GM12878 (cell line): ENCODE data around the gene CSMD2. TPM values are rescaled to one million over a fixed set of nuclear protein-coding genes. Genes with fewer than 3 reads are reported as not detected.

Experiments
- BACH1 ChIP-seq: fragments of 450-650 bp; IDR thresholded peaks from 2 replicates; pipeline ENCODE4 v1.6.1; 2017; ENCODE audit warnings: mild to moderate bottlenecking, borderline replicate concordance
- BCLAF1 ChIP-seq: fragments of 450-650 bp; IDR thresholded peaks from 2 replicates; pipeline ENCODE4 v1.6.1; 2017; ENCODE audit warnings: antibody characterized with exemption, mild to moderate bottlenecking, moderate library complexity
- CBX5 ChIP-seq: sonication (generic); IDR thresholded peaks from 2 replicates; pipeline ENCODE4 v1.6.1; 2016; ENCODE audit warnings: low read depth, moderate library complexity, mild to moderate bottlenecking, inconsistent platforms
- EED ChIP-seq: sonication (generic); IDR thresholded peaks from 2 replicates; pipeline ENCODE4 v1.6.1; 2016; ENCODE audit warnings: antibody characterized with exemption, low read depth
- HDAC2 ChIP-seq: fragments of 200-600 bp; sonication (generic); IDR thresholded peaks from 2 replicates; pipeline ENCODE4 v1.6.1; 2017
- JUNB ChIP-seq: IDR thresholded peaks from 2 replicates; pipeline ENCODE4 v1.6.1; 2016; ENCODE audit warnings: antibody characterized with exemption, mild to moderate bottlenecking
- KAT2A ChIP-seq: conservative IDR thresholded peaks from 2 replicates; pipeline ENCODE4 v1.6.1; 2011; ENCODE audit warnings: low read depth, low read length; ENCODE audit not compliant: control insufficient read depth
- NR2F1 ChIP-seq: fragments of 450-650 bp; conservative IDR thresholded peaks from 2 replicates; pipeline ENCODE4 v1.6.1; 2017; ENCODE audit warnings: mild to moderate bottlenecking
- PBX3 ChIP-seq: IDR thresholded peaks from 2 replicates; pipeline ENCODE4 v1.6.1; 2011; ENCODE audit warnings: mild to moderate bottlenecking, low read depth, low read length, moderate library complexity; ENCODE audit not compliant: insufficient replicate concordance
- POLR2AphosphoS2 ChIP-seq: IDR thresholded peaks from 2 replicates; pipeline ENCODE4 v1.6.1; 2011; ENCODE audit warnings: low read depth, mild to moderate bottlenecking, low read length, improper control_type of control experiment, moderate library complexity
- polyA plus RNA-seq, 11 experiments: library from polyadenylated mRNA; depleted of rRNA in 4 of 11; unstranded in 6 of 11; stranded (reverse) in 5 of 11; fragments of >200 nt; fragmentation: Nextera tagmentation in 4 of 11; fragmentation: Illumina TruSeq in 1 of 11; extraction: Ambion mirVana in 4 of 11; extraction: Trizol in 1 of 11; gene quantifications; 1 replicate in 1 of 11; 2 replicates in 10 of 11; pipeline versions ENCODE4 v1.2.1 to v1.2.3, GENCODE V29; 2011 to 2016; ENCODE audit warnings: inconsistent platforms in 2 of 11, missing spikeins in 2 of 11, low read depth in 1 of 11
- total RNA-seq, 4 experiments: library from RNA; depleted of rRNA in 3 of 4; stranded (reverse); fragments of >200 nt in 3 of 4; fragmentation: Illumina TruSeq in 1 of 4; extraction: Trizol in 1 of 4; gene quantifications; 2 replicates each; pipeline versions ENCODE4 v1.2.1 to v1.2.3, GENCODE V29; 2013 to 2021
- TF ChIP-seq, protein P1 (sequence below): fragments of 450-650 bp; IDR thresholded peaks from 2 replicates; pipeline ENCODE4 v1.6.1; 2017; ENCODE audit warnings: mild to moderate bottlenecking

CSMD2 gene
- total and polyA plus RNA-seq, 10 of the 15 experiments (the other 5 are each of a cell fraction or from before 2014, with no cell fraction given) = under 0.01 TPM; not detected in 9

GRCh38 chr1:34108711-34109110, 56.3 kb downstream of the CSMD2 start (continued):
- TF ChIP-seq BCLAF1 (no peak), HDAC2 (no peak), JUNB (no peak), NR2F1 (no peak), KAT2A (no peak), PBX3 (no peak), CBX5 (no peak), BACH1 (no peak), EED (no peak), POLR2AphosphoS2 (no peak)
- TF ChIP-seq, protein P1, sequence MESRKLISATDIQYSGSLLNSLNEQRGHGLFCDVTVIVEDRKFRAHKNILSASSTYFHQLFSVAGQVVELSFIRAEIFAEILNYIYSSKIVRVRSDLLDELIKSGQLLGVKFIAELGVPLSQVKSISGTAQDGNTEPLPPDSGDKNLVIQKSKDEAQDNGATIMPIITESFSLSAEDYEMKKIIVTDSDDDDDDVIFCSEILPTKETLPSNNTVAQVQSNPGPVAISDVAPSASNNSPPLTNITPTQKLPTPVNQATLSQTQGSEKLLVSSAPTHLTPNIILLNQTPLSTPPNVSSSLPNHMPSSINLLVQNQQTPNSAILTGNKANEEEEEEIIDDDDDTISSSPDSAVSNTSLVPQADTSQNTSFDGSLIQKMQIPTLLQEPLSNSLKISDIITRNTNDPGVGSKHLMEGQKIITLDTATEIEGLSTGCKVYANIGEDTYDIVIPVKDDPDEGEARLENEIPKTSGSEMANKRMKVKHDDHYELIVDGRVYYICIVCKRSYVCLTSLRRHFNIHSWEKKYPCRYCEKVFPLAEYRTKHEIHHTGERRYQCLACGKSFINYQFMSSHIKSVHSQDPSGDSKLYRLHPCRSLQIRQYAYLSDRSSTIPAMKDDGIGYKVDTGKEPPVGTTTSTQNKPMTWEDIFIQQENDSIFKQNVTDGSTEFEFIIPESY = no peak
